HepG2 (cell line): ENCODE results near the gene FRK. TPM values are rescaled to one million over a fixed set of nuclear protein-coding genes. Genes with fewer than 3 reads are reported as not detected.

Experiments used
- AKAP8 ChIP-seq: sonication (generic); formaldehyde crosslinking; IDR thresholded peaks from 2 replicates; pipeline ENCODE4 v1.5.1; 2020; ENCODE audit warnings: mild to moderate bottlenecking, missing genetic modification reagents
- POGZ ChIP-seq: sonication (generic); formaldehyde crosslinking; IDR thresholded peaks from 2 replicates; pipeline ENCODE4 v1.4.0; 2020; ENCODE audit warnings: mild to moderate bottlenecking, missing genetic modification reagents
- SIN3A ChIP-seq: IDR thresholded peaks from 2 replicates; pipeline ENCODE4 v1.6.1; 2011; ENCODE audit warnings: low read depth, mild to moderate bottlenecking, control low read depth, low read length, borderline replicate concordance
- SRSF4 ChIP-seq: fragments of 200-400 bp; formaldehyde crosslinking; IDR thresholded peaks from one replicate; pipeline ENCODE4 v1.6.1; 2018; ENCODE audit warnings: mild to moderate bottlenecking, low read depth, low read length, moderate library complexity; ENCODE audit not compliant: poor library complexity, severe bottlenecking
- SRY ChIP-seq: sonication (generic); formaldehyde crosslinking; IDR thresholded peaks from 2 replicates; pipeline ENCODE4 v1.8.0; 2022; ENCODE audit warnings: mild to moderate bottlenecking, missing genetic modification reagents
- YEATS2 ChIP-seq: sonication (generic); formaldehyde crosslinking; IDR thresholded peaks from 2 replicates; pipeline ENCODE4 v1.4.0; 2020; ENCODE audit warnings: missing genetic modification reagents, borderline replicate concordance
- ZEB1 ChIP-seq: IDR thresholded peaks from 2 replicates; pipeline ENCODE4 v1.6.1; 2012; ENCODE audit warnings: mild to moderate bottlenecking, low read depth, inconsistent platforms; ENCODE audit not compliant: insufficient replicate concordance
- ZFP41 ChIP-seq: sonication (generic); formaldehyde crosslinking; IDR thresholded peaks from 2 replicates; pipeline ENCODE4 v1.4.0; 2020; ENCODE audit warnings: mild to moderate bottlenecking, missing genetic modification reagents, borderline replicate concordance
- ZKSCAN8 ChIP-seq: IDR thresholded peaks from 2 replicates; pipeline ENCODE4 v1.6.1; 2016; ENCODE audit warnings: borderline replicate concordance, missing genetic modification reagents, missing compliant biosample characterization
- ZNF121 ChIP-seq: sonication (generic); formaldehyde crosslinking; IDR thresholded peaks from 2 replicates; pipeline ENCODE4 v1.5.0; 2020; ENCODE audit warnings: mild to moderate bottlenecking, missing genetic modification reagents
- ZNF264 ChIP-seq: sonication (generic); formaldehyde crosslinking; IDR thresholded peaks from 2 replicates; pipeline ENCODE4 v1.4.0; 2020; ENCODE audit warnings: missing genetic modification reagents
- ZNF335 ChIP-seq: sonication (generic); formaldehyde crosslinking; IDR thresholded peaks from 2 replicates; pipeline ENCODE4 v1.4.0; 2020; ENCODE audit warnings: missing genetic modification reagents
- ZNF567 ChIP-seq: sonication (generic); formaldehyde crosslinking; IDR thresholded peaks from 2 replicates; pipeline ENCODE4 v1.8.1; 2023; ENCODE audit warnings: mild to moderate bottlenecking, missing genetic modification reagents, borderline replicate concordance
- ZNF766 ChIP-seq: sonication (generic); formaldehyde crosslinking; IDR thresholded peaks from 2 replicates; pipeline ENCODE4 v1.5.0; 2020; ENCODE audit warnings: missing genetic modification reagents, borderline replicate concordance
- polyA plus RNA-seq, 8 experiments: library from polyadenylated mRNA; depleted of rRNA in 3 of 8; stranded (reverse) in 7 of 8; unstranded in 1 of 8; fragments of >200 nt; fragmentation: Illumina TruSeq in 4 of 8; extraction: Trizol in 4 of 8; gene quantifications; 2 replicates each; pipeline versions ENCODE4 v1.2.1 to v1.2.3, GENCODE V29; 2011 to 2016; ENCODE audit warnings: low read depth in 4 of 8, missing spikeins in 1 of 8, mixed read lengths in 1 of 8; ENCODE audit not compliant: insufficient read depth in 1 of 8
- total RNA-seq, 5 experiments: library from RNA; depleted of rRNA; stranded (reverse); fragments of >200 nt; fragmentation: Illumina TruSeq; extraction: Trizol; gene quantifications; 2 replicates each; pipeline ENCODE4 v1.2.3, GENCODE V29; 2016; ENCODE audit warnings: low read depth in 1 of 5
- TF ChIP-seq, protein P1 (sequence below): sonication (generic); formaldehyde crosslinking; IDR thresholded peaks from 2 replicates; pipeline ENCODE4 v1.8.0; 2023; ENCODE audit warnings: mild to moderate bottlenecking, missing genetic modification reagents
- TF ChIP-seq, protein P2 (sequence below): sonication (generic); formaldehyde crosslinking; IDR thresholded peaks from 2 replicates; pipeline ENCODE4 v1.5.1; 2020; ENCODE audit warnings: mild to moderate bottlenecking, missing genetic modification reagents, borderline replicate concordance
- TF ChIP-seq, protein P3 (sequence below): sonication (generic); formaldehyde crosslinking; IDR thresholded peaks from 2 replicates; pipeline ENCODE4 v1.4.0; 2020; ENCODE audit warnings: missing genetic modification reagents
- TF ChIP-seq, protein P4 (sequence below): sonication (generic); formaldehyde crosslinking; IDR thresholded peaks from 2 replicates; pipeline ENCODE4 v1.4.0; 2020; ENCODE audit warnings: missing genetic modification reagents

FRK gene
- total and polyA plus RNA-seq, 2 of the 13 experiments (the other 11 are each of a cell fraction or from before 2014, with no cell fraction given): 1.3 to 2.9 TPM

DNA sequence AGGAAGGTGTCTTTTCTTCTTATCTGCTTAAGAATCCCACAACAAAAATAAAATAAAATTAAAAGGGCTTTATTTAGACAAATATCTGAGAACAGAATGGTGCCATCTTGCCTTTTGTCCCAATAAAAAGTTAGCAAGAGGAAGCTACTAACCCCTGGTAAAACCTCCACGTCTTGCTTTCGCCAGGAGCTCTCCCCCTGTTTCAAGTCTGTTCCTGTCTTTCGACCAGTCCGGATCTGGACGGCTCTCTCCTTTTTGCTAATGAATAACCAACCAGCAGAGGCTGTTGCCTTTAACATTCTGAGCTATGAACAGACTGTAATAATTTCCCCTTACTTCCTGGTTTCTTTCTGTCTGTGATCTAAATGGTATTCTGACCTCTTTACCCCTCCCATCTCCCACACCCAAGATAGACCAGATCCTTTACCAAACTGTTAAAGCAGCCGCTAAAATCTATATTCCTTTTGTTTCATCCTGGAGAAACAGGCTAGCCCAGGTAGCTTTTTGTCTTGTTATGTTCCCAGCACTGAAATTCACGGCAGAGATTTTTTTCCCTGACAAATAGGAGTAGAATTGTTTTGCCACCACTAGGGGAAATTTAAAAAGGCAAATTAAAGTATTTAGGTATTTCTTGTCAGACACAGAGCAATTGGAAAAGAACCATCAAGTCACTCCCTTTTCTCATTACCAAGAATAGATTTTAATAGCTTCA lies at the start of gene FRK (continued):
- TF ChIP-seq, protein P1, sequence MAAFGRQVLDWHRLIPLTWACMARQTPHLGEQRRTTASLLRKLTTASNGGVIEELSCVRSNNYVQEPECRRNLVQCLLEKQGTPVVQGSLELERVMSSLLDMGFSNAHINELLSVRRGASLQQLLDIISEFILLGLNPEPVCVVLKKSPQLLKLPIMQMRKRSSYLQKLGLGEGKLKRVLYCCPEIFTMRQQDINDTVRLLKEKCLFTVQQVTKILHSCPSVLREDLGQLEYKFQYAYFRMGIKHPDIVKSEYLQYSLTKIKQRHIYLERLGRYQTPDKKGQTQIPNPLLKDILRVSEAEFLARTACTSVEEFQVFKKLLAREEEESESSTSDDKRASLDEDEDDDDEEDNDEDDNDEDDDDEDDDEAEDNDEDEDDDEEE (CRISPR knock-in tag): no peak
- TF ChIP-seq AKAP8 (no peak), SRSF4 (no peak), ZKSCAN8 (CRISPR knock-in tag) (no peak), ZNF766 (no peak; the same call in 1 of the 2 replicates), YEATS2 (CRISPR knock-in tag) (0 out of 2 replicates have a peak, but pooled peaks have one; percentile 26), SRY (CRISPR knock-in tag) (no peak), ZNF335 (CRISPR knock-in tag) (peak; percentile 57; the same call in 1 of the 2 replicates), ZNF567 (CRISPR knock-in tag) (no peak), ZFP41 (CRISPR knock-in tag) (no peak), POGZ (CRISPR knock-in tag) (peak; percentile 69), ZNF264 (CRISPR knock-in tag) (peak; percentile 16; the same call in 1 of the 2 replicates), ZEB1 (peak; percentile 30), ZNF121 (CRISPR knock-in tag) (no peak), SIN3A (peak; percentile 90; the same call in 1 of the 2 replicates)
- TF ChIP-seq, protein P2, sequence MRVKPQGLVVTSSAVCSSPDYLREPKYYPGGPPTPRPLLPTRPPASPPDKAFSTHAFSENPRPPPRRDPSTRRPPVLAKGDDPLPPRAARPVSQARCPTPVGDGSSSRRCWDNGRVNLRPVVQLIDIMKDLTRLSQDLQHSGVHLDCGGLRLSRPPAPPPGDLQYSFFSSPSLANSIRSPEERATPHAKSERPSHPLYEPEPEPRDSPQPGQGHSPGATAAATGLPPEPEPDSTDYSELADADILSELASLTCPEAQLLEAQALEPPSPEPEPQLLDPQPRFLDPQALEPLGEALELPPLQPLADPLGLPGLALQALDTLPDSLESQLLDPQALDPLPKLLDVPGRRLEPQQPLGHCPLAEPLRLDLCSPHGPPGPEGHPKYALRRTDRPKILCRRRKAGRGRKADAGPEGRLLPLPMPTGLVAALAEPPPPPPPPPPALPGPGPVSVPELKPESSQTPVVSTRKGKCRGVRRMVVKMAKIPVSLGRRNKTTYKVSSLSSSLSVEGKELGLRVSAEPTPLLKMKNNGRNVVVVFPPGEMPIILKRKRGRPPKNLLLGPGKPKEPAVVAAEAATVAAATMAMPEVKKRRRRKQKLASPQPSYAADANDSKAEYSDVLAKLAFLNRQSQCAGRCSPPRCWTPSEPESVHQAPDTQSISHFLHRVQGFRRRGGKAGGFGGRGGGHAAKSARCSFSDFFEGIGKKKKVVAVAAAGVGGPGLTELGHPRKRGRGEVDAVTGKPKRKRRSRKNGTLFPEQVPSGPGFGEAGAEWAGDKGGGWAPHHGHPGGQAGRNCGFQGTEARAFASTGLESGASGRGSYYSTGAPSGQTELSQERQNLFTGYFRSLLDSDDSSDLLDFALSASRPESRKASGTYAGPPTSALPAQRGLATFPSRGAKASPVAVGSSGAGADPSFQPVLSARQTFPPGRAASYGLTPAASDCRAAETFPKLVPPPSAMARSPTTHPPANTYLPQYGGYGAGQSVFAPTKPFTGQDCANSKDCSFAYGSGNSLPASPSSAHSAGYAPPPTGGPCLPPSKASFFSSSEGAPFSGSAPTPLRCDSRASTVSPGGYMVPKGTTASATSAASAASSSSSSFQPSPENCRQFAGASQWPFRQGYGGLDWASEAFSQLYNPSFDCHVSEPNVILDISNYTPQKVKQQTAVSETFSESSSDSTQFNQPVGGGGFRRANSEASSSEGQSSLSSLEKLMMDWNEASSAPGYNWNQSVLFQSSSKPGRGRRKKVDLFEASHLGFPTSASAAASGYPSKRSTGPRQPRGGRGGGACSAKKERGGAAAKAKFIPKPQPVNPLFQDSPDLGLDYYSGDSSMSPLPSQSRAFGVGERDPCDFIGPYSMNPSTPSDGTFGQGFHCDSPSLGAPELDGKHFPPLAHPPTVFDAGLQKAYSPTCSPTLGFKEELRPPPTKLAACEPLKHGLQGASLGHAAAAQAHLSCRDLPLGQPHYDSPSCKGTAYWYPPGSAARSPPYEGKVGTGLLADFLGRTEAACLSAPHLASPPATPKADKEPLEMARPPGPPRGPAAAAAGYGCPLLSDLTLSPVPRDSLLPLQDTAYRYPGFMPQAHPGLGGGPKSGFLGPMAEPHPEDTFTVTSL: peak; percentile 19; the same call in 1 of the 2 replicates
- TF ChIP-seq, protein P3, sequence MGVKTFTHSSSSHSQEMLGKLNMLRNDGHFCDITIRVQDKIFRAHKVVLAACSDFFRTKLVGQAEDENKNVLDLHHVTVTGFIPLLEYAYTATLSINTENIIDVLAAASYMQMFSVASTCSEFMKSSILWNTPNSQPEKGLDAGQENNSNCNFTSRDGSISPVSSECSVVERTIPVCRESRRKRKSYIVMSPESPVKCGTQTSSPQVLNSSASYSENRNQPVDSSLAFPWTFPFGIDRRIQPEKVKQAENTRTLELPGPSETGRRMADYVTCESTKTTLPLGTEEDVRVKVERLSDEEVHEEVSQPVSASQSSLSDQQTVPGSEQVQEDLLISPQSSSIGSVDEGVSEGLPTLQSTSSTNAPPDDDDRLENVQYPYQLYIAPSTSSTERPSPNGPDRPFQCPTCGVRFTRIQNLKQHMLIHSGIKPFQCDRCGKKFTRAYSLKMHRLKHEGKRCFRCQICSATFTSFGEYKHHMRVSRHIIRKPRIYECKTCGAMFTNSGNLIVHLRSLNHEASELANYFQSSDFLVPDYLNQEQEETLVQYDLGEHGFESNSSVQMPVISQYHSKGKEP (CRISPR knock-in tag): no peak
- TF ChIP-seq, protein P4, sequence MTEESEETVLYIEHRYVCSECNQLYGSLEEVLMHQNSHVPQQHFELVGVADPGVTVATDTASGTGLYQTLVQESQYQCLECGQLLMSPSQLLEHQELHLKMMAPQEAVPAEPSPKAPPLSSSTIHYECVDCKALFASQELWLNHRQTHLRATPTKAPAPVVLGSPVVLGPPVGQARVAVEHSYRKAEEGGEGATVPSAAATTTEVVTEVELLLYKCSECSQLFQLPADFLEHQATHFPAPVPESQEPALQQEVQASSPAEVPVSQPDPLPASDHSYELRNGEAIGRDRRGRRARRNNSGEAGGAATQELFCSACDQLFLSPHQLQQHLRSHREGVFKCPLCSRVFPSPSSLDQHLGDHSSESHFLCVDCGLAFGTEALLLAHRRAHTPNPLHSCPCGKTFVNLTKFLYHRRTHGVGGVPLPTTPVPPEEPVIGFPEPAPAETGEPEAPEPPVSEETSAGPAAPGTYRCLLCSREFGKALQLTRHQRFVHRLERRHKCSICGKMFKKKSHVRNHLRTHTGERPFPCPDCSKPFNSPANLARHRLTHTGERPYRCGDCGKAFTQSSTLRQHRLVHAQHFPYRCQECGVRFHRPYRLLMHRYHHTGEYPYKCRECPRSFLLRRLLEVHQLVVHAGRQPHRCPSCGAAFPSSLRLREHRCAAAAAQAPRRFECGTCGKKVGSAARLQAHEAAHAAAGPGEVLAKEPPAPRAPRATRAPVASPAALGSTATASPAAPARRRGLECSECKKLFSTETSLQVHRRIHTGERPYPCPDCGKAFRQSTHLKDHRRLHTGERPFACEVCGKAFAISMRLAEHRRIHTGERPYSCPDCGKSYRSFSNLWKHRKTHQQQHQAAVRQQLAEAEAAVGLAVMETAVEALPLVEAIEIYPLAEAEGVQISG (CRISPR knock-in tag): no peak
